PFSK-1 (cell line): ENCODE measurements around the gene TTC29.

Source experiments
- FOXP2 ChIP-seq: optimal IDR thresholded peaks from 2 replicates; pipeline ENCODE3; 2011; ENCODE audit warnings: borderline replicate concordance, control low read depth, inconsistent platforms; ENCODE audit not compliant: insufficient read depth; ENCODE audit errors: extremely low read length, extremely low read depth
- POLR2AphosphoS5 ChIP-seq: IDR thresholded peaks from 2 replicates; pipeline ENCODE4 v1.6.1; 2012; ENCODE audit warnings: low read depth, mild to moderate bottlenecking, control low read depth, low read length, moderate library complexity
- SIN3A ChIP-seq: IDR thresholded peaks from 2 replicates; pipeline ENCODE4 v1.6.1; 2012; ENCODE audit warnings: mild to moderate bottlenecking, low read length, moderate library complexity, borderline replicate concordance; ENCODE audit not compliant: insufficient read depth
- TAF1 ChIP-seq: IDR thresholded peaks from 2 replicates; pipeline ENCODE4 v1.6.1; 2012; ENCODE audit warnings: low read length, control low read depth, borderline replicate concordance; ENCODE audit not compliant: insufficient read depth
- TF ChIP-seq, protein P1 (sequence below), 2 experiments: IDR thresholded peaks; 2 replicates each; pipeline versions ENCODE4 v1.6.1 to v1.8.0; 2011 to 2012; ENCODE audit warnings: low read depth in 2 of 2, low read length in 2 of 2, control low read depth in 1 of 2, inconsistent platforms in 1 of 2, mild to moderate bottlenecking in 1 of 2, moderate library complexity in 1 of 2; ENCODE audit not compliant: insufficient read depth in 1 of 2

The TTC29 gene

GRCh38 chr4:146699910-146700309 lies 245.8 kb downstream of the TTC29 start:
- TF ChIP-seq TAF1: no peak
- TF ChIP-seq, protein P1, sequence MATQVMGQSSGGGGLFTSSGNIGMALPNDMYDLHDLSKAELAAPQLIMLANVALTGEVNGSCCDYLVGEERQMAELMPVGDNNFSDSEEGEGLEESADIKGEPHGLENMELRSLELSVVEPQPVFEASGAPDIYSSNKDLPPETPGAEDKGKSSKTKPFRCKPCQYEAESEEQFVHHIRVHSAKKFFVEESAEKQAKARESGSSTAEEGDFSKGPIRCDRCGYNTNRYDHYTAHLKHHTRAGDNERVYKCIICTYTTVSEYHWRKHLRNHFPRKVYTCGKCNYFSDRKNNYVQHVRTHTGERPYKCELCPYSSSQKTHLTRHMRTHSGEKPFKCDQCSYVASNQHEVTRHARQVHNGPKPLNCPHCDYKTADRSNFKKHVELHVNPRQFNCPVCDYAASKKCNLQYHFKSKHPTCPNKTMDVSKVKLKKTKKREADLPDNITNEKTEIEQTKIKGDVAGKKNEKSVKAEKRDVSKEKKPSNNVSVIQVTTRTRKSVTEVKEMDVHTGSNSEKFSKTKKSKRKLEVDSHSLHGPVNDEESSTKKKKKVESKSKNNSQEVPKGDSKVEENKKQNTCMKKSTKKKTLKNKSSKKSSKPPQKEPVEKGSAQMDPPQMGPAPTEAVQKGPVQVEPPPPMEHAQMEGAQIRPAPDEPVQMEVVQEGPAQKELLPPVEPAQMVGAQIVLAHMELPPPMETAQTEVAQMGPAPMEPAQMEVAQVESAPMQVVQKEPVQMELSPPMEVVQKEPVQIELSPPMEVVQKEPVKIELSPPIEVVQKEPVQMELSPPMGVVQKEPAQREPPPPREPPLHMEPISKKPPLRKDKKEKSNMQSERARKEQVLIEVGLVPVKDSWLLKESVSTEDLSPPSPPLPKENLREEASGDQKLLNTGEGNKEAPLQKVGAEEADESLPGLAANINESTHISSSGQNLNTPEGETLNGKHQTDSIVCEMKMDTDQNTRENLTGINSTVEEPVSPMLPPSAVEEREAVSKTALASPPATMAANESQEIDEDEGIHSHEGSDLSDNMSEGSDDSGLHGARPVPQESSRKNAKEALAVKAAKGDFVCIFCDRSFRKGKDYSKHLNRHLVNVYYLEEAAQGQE (IDR thresholded peaks at IDR 0.05; ENCODE audit: insufficient read depth in 1 of 2, low read depth in 2 of 2, low read length in 2 of 2): no peak
- no peak for TF ChIP-seq SIN3A
- TF ChIP-seq FOXP2: no peak

- TF ChIP-seq, protein P1 (IDR thresholded peaks at IDR 0.05; ENCODE audit: insufficient read depth in 1 of 2, low read depth in 2 of 2, low read length in 2 of 2): no peak
- no peak for TF ChIP-seq SIN3A
- no peak for TF ChIP-seq POLR2AphosphoS5
- no peak for TF ChIP-seq TAF1
These were observed 270.7 kb downstream of the TTC29 start for GRCh38 chr4:146674829-146675570.

DNA sequence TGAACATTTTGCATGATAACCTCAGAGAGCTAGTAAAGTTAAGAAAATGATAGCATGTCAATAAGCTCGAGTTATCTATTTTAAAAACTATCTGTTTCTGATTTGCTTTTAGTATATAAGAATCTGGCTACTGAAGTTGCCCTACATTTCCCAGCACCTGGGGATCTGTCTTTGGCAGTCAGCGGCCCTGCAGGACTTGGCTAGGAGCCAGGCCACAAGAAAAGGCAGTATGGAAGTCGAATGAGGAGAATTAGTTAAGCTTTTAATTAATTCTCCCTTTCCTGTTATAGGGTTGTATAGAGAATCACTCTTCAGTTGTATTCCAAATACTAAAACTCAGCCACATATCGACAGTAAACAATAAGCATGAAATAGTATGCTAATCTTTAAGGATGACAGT lies 284.3 kb downstream of the TTC29 start:
- no peak for TF ChIP-seq FOXP2
- TF ChIP-seq POLR2AphosphoS5: no peak
- no peak for TF ChIP-seq TAF1
- TF ChIP-seq, protein P1 (IDR thresholded peaks at IDR 0.05; ENCODE audit: insufficient read depth in 1 of 2, low read depth in 2 of 2, low read length in 2 of 2): no peak
- no peak for TF ChIP-seq SIN3A
